Body of pancreas (tissue), 4 donors: ENCODE measurements around the gene PPP3R1. TPM values are rescaled to one million over a fixed set of nuclear protein-coding genes. Genes with fewer than 3 reads are reported as not detected.

Experiments
- ATAC-seq: fragments of 150-250 bp; one replicate; pipeline ENCODE4 v1.9.1; 2016
- DNase-seq, 4 donors: peaks; one replicate each; pipeline ENCODE4 v3.0.0-alpha.2; 2019
- H3K27ac ChIP-seq, 4 donors: fragments of 200-600 bp; sonication (generic); 1 replicate in 3 of 4; 2 replicates in 1 of 4; pipeline versions ENCODE4 v1.5.1 to v1.6.1; 2016 to 2019; ENCODE audit warnings: mild to moderate bottlenecking in 1 of 4, mixed read lengths in 1 of 4, moderate library complexity in 1 of 4
- H3K27me3 ChIP-seq, 2 donors: fragments of 200-600 bp; sonication (generic); one replicate each; pipeline ENCODE4 v1.6.0; 2016; ENCODE audit warnings: mild to moderate bottlenecking in 1 of 2
- H3K36me3 ChIP-seq, 2 donors: fragments of 200-600 bp; sonication (generic); replicated peaks in 1 of 2; 2 replicates each; pipeline ENCODE4 v1.5.1; 2016; ENCODE audit warnings: low read depth in 2 of 2; ENCODE audit not compliant: insufficient read depth in 1 of 2
- H3K4me1 ChIP-seq: fragments of 200-600 bp; sonication (generic); one replicate; pipeline ENCODE4 v1.6.0; 2016
- H3K4me3 ChIP-seq, 2 donors: fragments of 200-600 bp; sonication (generic); 1 replicate in 1 of 2; 2 replicates in 1 of 2; pipeline ENCODE4 v1.5.1; 2016 to 2019
- H3K9me3 ChIP-seq, 3 donors: fragments of 200-600 bp; sonication (generic); 1 replicate in 2 of 3; 2 replicates in 1 of 3; pipeline ENCODE4 v1.5.1; 2016
- POLR2A ChIP-seq, 3 donors: fragments of 450-650 bp; IDR thresholded peaks; one replicate each; pipeline ENCODE4 v1.6.1; 2016; ENCODE audit warnings: antibody characterized with exemption in 3 of 3, mild to moderate bottlenecking in 2 of 3
- WGBS, 2 donors: methylation state at CpG; one replicate each; pipeline ENCODE4 v1.1.5; 2017; 5-methylcytosine and 5-hydroxymethylcytosine counted together
- intact Hi-C: fragments of 100-400 bp; cut with DNase I; formaldehyde crosslinking; loops from one replicate; pipeline ENCODE4 v1.15.1; 2023
- total RNA-seq, 2 donors: library from RNA; depleted of rRNA; stranded (reverse); fragments of >200 nt; gene quantifications; one replicate each; pipeline ENCODE4 v1.1.0, GENCODE V29; 2016
- TF ChIP-seq, protein P1 (sequence below), 7 experiments: fragments of 450-650 bp in 4 of 7; fragments of 200-600 bp in 3 of 7; sonication (generic) in 3 of 7; IDR thresholded peaks; one replicate each; pipeline ENCODE4 v1.5.1; 2016 to 2019; ENCODE audit warnings: antibody characterized with exemption in 7 of 7

Gene PPP3R1
- total RNA-seq, 2 donors from 2014 or later: 11.2 to 15.6 TPM

DNA sequence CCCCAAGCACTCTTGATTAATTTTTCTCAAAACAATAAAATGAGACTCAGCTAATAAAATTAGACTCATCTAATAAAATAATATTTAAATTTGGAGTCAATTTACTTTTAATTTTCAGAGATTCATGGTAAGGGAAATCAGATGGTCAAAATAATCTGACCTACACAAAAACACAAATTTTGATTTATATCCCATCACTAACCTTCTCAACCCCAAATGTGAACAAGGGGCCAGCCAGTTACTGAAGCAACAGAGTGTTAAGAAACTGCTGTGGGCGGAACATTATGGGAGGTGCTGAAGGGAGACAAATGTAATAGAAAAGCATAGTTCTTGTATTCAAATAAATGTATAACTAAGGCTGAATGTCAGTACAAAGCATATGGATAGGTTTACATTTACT, 28.5 kb upstream of the PPP3R1 start:
- no peak overlapping the region for H3K4me3 ChIP-seq
- TF ChIP-seq POLR2A (IDR thresholded peaks at IDR 0.05): no peak
- TF ChIP-seq, protein P1, sequence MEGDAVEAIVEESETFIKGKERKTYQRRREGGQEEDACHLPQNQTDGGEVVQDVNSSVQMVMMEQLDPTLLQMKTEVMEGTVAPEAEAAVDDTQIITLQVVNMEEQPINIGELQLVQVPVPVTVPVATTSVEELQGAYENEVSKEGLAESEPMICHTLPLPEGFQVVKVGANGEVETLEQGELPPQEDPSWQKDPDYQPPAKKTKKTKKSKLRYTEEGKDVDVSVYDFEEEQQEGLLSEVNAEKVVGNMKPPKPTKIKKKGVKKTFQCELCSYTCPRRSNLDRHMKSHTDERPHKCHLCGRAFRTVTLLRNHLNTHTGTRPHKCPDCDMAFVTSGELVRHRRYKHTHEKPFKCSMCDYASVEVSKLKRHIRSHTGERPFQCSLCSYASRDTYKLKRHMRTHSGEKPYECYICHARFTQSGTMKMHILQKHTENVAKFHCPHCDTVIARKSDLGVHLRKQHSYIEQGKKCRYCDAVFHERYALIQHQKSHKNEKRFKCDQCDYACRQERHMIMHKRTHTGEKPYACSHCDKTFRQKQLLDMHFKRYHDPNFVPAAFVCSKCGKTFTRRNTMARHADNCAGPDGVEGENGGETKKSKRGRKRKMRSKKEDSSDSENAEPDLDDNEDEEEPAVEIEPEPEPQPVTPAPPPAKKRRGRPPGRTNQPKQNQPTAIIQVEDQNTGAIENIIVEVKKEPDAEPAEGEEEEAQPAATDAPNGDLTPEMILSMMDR (IDR thresholded peaks at IDR 0.05): no peak
- intact Hi-C loops: no loop called here
- no peak for ATAC-seq
- 77 to 93% methylated on average over 1 of the region's 1 CpG for WGBS, 2 donors
- no peaks in the 10 kb centered on the region for H3K36me3 ChIP-seq
- DNase-seq: no peak
- H3K27ac ChIP-seq: no peak overlapping the region
- H3K4me1 ChIP-seq: no peaks in the 10 kb centered on the region
- H3K9me3 ChIP-seq: no peaks in the 10 kb centered on the region
- H3K27me3 ChIP-seq: no peaks in the 10 kb centered on the region

DNA sequence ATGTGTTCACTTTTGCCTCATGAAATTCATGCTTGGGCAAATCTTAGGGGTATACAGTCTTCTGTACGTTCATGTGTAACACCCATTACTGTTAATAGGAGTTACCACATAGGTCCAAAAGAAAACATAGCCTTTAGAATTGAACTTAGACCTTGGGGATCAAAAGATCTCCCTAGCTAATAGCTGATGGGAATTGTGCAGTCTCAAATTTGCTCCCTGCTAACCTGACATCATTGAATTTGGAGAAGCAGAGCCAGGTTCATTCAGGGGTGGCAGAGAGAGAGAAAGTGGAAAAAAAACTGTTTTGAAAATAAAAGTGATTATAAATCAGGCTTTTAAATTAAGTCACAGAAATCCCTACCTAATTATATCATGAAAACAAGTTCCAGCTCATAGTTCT, 28.0 kb upstream of the PPP3R1 start:
- DNase-seq: no peak
- H3K27ac ChIP-seq: no peak overlapping the region
- intact Hi-C loops: no loop called here

DNA sequence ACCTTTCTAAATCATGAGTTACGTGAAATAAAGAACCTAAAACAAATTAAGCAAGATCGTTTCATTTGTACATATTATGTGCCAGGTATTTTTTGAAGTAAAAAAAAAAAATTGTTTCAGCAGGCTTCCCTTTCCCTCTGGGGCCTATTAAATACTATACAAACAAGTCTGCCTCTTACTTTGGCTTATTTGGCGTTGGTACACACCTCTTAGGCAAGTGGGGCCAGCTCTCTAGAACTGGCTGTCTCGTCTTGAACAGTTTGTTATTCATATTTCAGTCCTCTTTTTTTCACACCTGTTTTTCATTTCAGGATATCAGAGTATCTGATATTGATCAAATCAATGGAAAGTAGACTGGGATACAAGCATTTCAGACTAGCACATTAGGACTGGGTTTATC, 27.4 kb upstream of the PPP3R1 start:
- DNase-seq (no peak), ATAC-seq (no peak)
- Histone ChIP-seq H3K4me1 (no peaks in the 10 kb centered on the region), H3K4me3 (no peak overlapping the region), H3K27ac (no peak overlapping the region), H3K27me3 (no peaks in the 10 kb centered on the region), H3K36me3 (no peaks in the 10 kb centered on the region), H3K9me3 (no peaks in the 10 kb centered on the region)
- intact Hi-C loops: loop anchor here (5.0 kb wide), 1 partner anchor 157 kb away; no protein-coding TSS in a partner anchor
- 73% methylated on average over 4 of the region's 4 CpGs for WGBS, 2 donors
- TF ChIP-seq, protein P1 (IDR thresholded peaks at IDR 0.05): no peak

More for the DNA sequence above, 28.0 kb upstream of the PPP3R1 start:
- no peaks in the 10 kb centered on the region for H3K9me3 ChIP-seq
- no peaks in the 10 kb centered on the region for H3K27me3 ChIP-seq
- WGBS, 2 donors: 69 to 70% methylated on average over 1 of the region's 1 CpG
- H3K4me1 ChIP-seq: no peaks in the 10 kb centered on the region
- H3K36me3 ChIP-seq: no peaks in the 10 kb centered on the region
- TF ChIP-seq, protein P1 (IDR thresholded peaks at IDR 0.05): no peak
- no peak for TF ChIP-seq POLR2A (IDR thresholded peaks at IDR 0.05)
- no peak for ATAC-seq
- no peak overlapping the region for H3K4me3 ChIP-seq

DNA sequence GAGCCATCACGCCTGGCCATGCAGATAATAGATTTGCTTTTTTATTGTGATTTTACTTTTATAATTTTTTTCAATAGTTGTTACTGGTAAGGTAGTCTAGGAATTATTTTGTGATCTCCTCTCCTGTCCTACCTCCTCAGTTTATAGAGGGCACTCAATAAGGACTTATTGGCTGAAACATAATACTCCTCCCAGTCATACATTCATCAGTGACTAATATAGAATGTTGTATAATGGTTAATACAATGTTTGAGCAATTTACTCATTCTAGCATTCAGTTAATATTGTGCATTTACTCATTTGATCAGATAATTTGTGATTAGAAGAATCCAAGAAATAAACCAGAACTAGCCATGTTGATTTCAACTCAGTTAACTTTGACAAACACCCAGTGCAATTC, 25.8 kb upstream of the PPP3R1 start:
- Histone ChIP-seq H3K4me1 (no peaks in the 10 kb centered on the region), H3K36me3 (no peaks in the 10 kb centered on the region), H3K4me3 (no peak overlapping the region), H3K27me3 (no peaks in the 10 kb centered on the region), H3K9me3 (no peaks in the 10 kb centered on the region), H3K27ac (no peak overlapping the region)
- no peak for DNase-seq
- no peak for TF ChIP-seq POLR2A (IDR thresholded peaks at IDR 0.05)
- TF ChIP-seq, protein P1 (IDR thresholded peaks at IDR 0.05): no peak
- ATAC-seq: no peak
- intact Hi-C loops: loop anchor here (5.0 kb wide), 1 partner anchor 156 kb away; no protein-coding TSS in a partner anchor
- WGBS, 2 donors: 85 to 94% methylated on average over 1 of the region's 1 CpG

DNA sequence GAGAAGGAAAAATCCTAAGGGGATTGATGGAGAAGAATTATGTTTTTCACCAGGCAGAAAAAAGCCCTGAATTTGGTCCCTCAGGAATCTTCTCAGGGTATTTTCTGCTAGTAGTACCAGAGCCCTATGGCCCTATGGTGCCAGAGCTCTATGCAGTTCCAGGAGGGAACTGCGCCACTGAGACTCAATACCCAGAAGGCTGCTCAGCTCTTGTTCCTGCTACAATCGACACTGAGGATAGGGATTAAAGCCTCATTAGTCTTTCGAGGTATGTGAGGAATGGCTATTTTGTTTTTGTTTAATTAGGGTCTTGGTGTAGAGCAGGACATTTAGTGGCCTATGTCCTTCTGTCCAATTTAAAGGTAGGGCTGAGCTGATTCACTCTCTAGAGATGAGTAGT, 21.7 kb upstream of the PPP3R1 start:
- Histone ChIP-seq H3K4me3 (no peak overlapping the region), H3K36me3 (no peaks in the 10 kb centered on the region), H3K9me3 (no peaks in the 10 kb centered on the region), H3K27me3 (no peaks in the 10 kb centered on the region), H3K27ac (no peak overlapping the region), H3K4me1 (no peaks in the 10 kb centered on the region)
- TF ChIP-seq, protein P1 (IDR thresholded peaks at IDR 0.05): no peak
- TF ChIP-seq POLR2A (IDR thresholded peaks at IDR 0.05): no peak
- ATAC-seq: no peak
- intact Hi-C loops: no loop called here
- WGBS, 2 donors: 51 to 63% methylated on average over 3 of the region's 3 CpGs
- no peak for DNase-seq
